BE2C (cell line): ENCODE data around the gene SNTG2.

ENCODE experiments used
- DNase-seq: peaks from one replicate; pipeline ENCODE4 v3.0.0-alpha.2; 2020
- H3K27me3 ChIP-seq: fragments of 250-450 bp; sonication (Bioruptor Pico); 2 replicates; pipeline ENCODE4 v1.5.1; 2020; ENCODE audit warnings: mild to moderate bottlenecking
- H3K36me3 ChIP-seq: fragments of 250-450 bp; sonication (Bioruptor Pico); 2 replicates; pipeline ENCODE4 v1.5.1; 2020; ENCODE audit warnings: mild to moderate bottlenecking
- H3K4me1 ChIP-seq: fragments of 250-450 bp; sonication (Bioruptor Pico); 2 replicates; pipeline ENCODE4 v1.5.1; 2020
- H3K4me3 ChIP-seq: 2 replicates; pipeline ENCODE4 v1.5.1; 2011; ENCODE audit warnings: low read depth, low read length
- H3K9me3 ChIP-seq: fragments of 250-450 bp; sonication (Bioruptor Pico); 2 replicates; pipeline ENCODE4 v1.5.1; 2020
- TF ChIP-seq, protein P1 (sequence below): IDR thresholded peaks from 2 replicates; pipeline ENCODE4 v1.5.1; 2012; ENCODE audit warnings: mild to moderate bottlenecking, low read depth, low read length

Gene SNTG2

DNA sequence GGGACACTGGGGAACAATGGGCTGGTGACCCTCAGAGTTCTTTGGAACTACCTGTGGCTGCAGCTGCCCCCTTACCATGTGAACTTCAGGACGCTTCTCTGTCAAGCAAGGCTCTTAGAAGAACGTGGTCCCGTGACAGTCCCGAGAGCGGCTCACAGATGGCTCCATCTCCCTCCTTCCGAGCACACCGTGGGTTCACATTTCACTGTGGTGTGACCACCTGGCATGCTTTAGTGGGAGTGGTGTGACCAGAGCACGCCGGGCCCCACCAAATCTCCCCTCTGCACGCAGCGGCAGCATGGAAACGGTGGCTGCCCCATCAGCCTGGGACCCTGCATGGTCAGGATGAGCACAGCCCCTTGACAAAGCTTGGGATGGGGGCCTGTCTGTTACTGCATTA is 452.9 kb downstream of the SNTG2 start:
- Histone ChIP-seq H3K27me3 (no peaks in the 10 kb centered on the region), H3K4me3 (no peak overlapping the region), H3K4me1 (no peaks in the 10 kb centered on the region), H3K36me3 (no peaks in the 10 kb centered on the region), H3K9me3 (no peaks in the 10 kb centered on the region)
- no peak for DNase-seq
- TF ChIP-seq, protein P1, sequence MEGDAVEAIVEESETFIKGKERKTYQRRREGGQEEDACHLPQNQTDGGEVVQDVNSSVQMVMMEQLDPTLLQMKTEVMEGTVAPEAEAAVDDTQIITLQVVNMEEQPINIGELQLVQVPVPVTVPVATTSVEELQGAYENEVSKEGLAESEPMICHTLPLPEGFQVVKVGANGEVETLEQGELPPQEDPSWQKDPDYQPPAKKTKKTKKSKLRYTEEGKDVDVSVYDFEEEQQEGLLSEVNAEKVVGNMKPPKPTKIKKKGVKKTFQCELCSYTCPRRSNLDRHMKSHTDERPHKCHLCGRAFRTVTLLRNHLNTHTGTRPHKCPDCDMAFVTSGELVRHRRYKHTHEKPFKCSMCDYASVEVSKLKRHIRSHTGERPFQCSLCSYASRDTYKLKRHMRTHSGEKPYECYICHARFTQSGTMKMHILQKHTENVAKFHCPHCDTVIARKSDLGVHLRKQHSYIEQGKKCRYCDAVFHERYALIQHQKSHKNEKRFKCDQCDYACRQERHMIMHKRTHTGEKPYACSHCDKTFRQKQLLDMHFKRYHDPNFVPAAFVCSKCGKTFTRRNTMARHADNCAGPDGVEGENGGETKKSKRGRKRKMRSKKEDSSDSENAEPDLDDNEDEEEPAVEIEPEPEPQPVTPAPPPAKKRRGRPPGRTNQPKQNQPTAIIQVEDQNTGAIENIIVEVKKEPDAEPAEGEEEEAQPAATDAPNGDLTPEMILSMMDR: no peak

DNA sequence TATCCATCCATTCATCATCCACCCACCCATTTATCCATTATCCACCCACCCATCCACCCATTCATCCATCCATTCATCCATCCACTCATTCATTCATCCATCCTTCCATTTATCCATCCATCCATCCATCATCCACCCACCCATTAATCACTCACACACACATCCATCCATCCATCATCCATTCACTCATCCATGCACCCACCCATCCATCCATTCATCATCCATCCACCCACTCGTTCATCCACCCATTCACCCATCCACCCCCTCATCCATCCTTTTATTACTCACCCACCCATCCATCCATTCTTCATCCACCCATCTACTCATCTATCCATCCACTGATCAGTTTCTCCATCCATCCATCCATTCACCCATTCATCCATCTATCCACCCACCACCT is 454.5 kb downstream of the SNTG2 start:
- TF ChIP-seq, protein P1: no peak
- DNase-seq: no peak
- H3K4me1 ChIP-seq: no peaks in the 10 kb centered on the region
- no peaks in the 10 kb centered on the region for H3K9me3 ChIP-seq
- H3K4me3 ChIP-seq: no peak overlapping the region
- no peaks in the 10 kb centered on the region for H3K27me3 ChIP-seq
- H3K36me3 ChIP-seq: no peaks in the 10 kb centered on the region

DNA sequence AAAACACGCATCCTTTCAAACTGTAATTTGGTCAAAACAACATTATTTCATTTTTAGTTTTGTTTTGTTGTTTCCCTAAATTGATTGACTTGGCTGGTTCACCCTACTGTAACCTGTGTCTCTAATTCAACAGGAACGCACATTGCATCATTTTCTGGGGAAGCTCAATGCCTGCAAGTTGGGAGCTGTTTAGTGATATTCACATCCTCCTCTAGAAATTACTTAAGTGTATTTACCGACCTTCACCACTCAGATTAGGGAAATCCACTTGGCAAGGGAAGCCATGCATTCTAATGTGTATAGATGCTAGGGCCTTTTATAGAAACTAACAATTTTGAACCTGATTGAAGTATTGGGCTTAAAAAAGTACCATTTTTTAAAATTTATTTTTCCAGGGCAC is 455.3 kb downstream of the SNTG2 start:
- TF ChIP-seq, protein P1: no peak
- H3K4me1 ChIP-seq: no peaks in the 10 kb centered on the region
- no peak for DNase-seq
- no peaks in the 10 kb centered on the region for H3K27me3 ChIP-seq
- H3K4me3 ChIP-seq: no peak overlapping the region
- H3K9me3 ChIP-seq: no peaks in the 10 kb centered on the region
- H3K36me3 ChIP-seq: no peaks in the 10 kb centered on the region

DNA sequence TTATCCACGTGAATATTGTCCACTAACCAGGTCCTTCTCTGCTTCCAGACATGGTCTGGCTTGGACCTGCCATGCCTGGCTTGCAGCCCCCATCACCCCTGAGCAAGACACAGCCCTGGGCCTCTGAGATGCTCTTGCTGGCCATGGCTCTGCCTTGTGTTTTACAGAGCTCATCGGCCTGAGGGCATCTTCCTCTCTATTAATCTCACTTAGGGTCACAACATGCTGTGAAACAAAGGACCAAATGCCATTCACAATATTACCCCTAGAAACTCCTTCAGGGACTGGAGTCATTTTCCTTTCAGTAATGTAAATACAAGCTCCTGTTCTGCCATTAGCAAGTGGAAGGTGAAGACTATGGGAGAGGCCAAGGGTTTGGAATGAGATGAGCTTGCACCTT is 455.8 kb downstream of the SNTG2 start:
- no peak overlapping the region for H3K4me3 ChIP-seq
- no peak for DNase-seq
- no peaks in the 10 kb centered on the region for H3K4me1 ChIP-seq
- H3K9me3 ChIP-seq: no peaks in the 10 kb centered on the region
- TF ChIP-seq, protein P1: no peak
- H3K36me3 ChIP-seq: no peaks in the 10 kb centered on the region
- no peaks in the 10 kb centered on the region for H3K27me3 ChIP-seq

DNA sequence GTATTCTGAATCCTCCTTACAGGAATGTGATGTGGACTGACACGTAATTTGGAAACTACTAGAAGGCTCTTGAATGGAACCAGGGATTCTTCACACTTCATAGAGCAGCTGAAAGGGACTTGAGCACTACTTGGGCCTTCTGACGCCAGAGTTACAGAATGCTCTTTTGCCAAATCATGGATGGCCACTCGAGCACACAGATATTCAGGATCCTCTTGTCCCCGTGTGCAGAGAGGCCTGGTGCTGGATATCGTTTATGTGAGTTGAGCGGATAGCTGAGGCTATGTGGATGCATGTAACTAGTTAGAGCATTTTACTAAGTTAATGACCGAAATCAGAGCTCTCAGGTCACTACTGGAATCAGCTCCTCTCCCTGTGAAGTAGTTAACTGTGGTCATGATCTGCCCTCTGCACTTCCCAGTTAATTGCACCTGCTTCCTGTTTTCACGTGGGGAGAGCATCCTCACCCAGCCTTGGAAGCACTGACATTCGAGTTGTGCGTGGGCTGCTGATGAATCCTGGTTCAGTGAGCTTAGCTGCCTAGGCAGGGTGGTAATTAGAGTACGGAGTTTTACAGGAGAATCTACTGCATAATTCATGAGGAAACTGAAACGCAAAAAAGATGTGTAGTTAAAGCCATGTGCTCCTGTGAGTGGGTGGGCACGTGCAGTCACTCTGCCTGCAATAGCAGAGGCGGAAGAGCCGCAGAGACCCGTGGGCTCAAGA is 457.5 kb downstream of the SNTG2 start:
- no peak for DNase-seq
- TF ChIP-seq, protein P1: no peak
- H3K4me1 ChIP-seq: no peaks in the 10 kb centered on the region
- H3K9me3 ChIP-seq: no peaks in the 10 kb centered on the region
- no peaks in the 10 kb centered on the region for H3K36me3 ChIP-seq
- no peak overlapping the region for H3K4me3 ChIP-seq
- H3K27me3 ChIP-seq: no peaks in the 10 kb centered on the region

DNA sequence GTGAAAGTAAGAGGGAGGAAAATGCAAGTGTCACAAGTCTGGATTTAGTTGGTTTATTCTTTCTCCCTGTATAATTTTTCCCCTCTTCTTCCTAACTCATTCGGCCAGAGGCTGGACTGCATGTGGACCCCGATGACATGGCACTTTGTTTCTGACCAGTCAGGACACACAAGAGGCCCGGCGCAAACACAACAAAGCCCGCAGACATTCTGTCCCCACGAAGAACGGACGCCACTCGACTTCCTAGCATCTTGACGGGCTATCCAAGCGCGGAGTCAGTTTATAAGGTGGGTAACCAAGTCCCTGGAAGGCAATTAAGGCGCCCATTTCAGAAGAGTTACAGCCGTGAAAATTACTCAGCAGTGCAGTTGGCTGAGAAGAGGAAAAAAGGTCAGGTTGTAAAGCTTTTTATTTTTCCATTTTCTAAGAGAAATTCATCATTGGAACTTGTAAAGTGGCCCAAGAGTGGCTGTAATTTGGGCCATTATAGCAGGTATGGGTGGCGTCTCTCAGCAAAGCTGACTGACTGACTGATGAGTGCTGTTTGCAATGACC is 462.6 kb downstream of the SNTG2 start, which contains the start of gene TPO:
Gene TPO, plus strand, starts transcription at position 308 of the 555 bp plus-strand sequence. CDS start 946 bp downstream, outside the sequence.
- DNase-seq: no peak
- no peaks in the 10 kb centered on the region for H3K4me1 ChIP-seq

More for the DNA sequence above, 462.6 kb downstream of the SNTG2 start, which contains the start of gene TPO:
- Histone ChIP-seq H3K9me3 (no peaks in the 10 kb centered on the region), H3K4me3 (no peak within 1 kb of the TSS), H3K27me3 (no peaks in the 10 kb centered on the region), H3K36me3 (no peaks in the 10 kb centered on the region)
- TF ChIP-seq, protein P1: no peak
